ENCODE results near the gene FCAMR.

FCAMR gene

GRCh38 chr1:206923009-206923960, 47.0 kb downstream of the FCAMR start:
- no peaks in the 10 kb centered on the region for H3K9me3 ChIP-seq (ENCODE audit: control insufficient read depth, insufficient read depth, low read depth, low read length)
- TF ChIP-seq, protein P1, sequence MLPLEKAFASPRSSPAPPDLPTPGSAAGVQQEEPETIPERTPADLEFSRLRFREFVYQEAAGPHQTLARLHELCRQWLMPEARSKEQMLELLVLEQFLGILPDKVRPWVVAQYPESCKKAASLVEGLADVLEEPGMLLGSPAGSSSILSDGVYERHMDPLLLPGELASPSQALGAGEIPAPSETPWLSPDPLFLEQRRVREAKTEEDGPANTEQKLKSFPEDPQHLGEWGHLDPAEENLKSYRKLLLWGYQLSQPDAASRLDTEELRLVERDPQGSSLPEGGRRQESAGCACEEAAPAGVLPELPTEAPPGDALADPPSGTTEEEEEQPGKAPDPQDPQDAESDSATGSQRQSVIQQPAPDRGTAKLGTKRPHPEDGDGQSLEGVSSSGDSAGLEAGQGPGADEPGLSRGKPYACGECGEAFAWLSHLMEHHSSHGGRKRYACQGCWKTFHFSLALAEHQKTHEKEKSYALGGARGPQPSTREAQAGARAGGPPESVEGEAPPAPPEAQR (tag by site-specific recombination; IDR thresholded peaks at IDR 0.05) = no peak
- no peak for TF ChIP-seq ZNF423 (tag by site-specific recombination; IDR thresholded peaks at IDR 0.05)
- TF ChIP-seq, protein P2, sequence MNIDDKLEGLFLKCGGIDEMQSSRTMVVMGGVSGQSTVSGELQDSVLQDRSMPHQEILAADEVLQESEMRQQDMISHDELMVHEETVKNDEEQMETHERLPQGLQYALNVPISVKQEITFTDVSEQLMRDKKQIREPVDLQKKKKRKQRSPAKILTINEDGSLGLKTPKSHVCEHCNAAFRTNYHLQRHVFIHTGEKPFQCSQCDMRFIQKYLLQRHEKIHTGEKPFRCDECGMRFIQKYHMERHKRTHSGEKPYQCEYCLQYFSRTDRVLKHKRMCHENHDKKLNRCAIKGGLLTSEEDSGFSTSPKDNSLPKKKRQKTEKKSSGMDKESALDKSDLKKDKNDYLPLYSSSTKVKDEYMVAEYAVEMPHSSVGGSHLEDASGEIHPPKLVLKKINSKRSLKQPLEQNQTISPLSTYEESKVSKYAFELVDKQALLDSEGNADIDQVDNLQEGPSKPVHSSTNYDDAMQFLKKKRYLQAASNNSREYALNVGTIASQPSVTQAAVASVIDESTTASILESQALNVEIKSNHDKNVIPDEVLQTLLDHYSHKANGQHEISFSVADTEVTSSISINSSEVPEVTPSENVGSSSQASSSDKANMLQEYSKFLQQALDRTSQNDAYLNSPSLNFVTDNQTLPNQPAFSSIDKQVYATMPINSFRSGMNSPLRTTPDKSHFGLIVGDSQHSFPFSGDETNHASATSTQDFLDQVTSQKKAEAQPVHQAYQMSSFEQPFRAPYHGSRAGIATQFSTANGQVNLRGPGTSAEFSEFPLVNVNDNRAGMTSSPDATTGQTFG (tag by site-specific recombination; IDR thresholded peaks at IDR 0.05; ENCODE audit: borderline replicate concordance) = 0 out of 2 replicates have a peak, but pooled peaks have one; percentile 48
- TF ChIP-seq ZNF18 (tag by site-specific recombination; IDR thresholded peaks at IDR 0.05) = peak; percentile 72; the same call in 1 of the 2 replicates
- TF ChIP-seq EGR2 (tag by site-specific recombination; IDR thresholded peaks at IDR 0.05; ENCODE audit: low read depth) = peak; percentile 35; the same call in 1 of the 2 replicates
- peak; percentile 67; the same call in 1 of the 2 replicates for TF ChIP-seq ZNF571 (tag by site-specific recombination; IDR thresholded peaks at IDR 0.05)
- TF ChIP-seq ZNF776 (tag by site-specific recombination; IDR thresholded peaks at IDR 0.05; ENCODE audit: borderline replicate concordance) = peak; percentile 53; the same call in 1 of the 2 replicates
- TF ChIP-seq, protein P3, sequence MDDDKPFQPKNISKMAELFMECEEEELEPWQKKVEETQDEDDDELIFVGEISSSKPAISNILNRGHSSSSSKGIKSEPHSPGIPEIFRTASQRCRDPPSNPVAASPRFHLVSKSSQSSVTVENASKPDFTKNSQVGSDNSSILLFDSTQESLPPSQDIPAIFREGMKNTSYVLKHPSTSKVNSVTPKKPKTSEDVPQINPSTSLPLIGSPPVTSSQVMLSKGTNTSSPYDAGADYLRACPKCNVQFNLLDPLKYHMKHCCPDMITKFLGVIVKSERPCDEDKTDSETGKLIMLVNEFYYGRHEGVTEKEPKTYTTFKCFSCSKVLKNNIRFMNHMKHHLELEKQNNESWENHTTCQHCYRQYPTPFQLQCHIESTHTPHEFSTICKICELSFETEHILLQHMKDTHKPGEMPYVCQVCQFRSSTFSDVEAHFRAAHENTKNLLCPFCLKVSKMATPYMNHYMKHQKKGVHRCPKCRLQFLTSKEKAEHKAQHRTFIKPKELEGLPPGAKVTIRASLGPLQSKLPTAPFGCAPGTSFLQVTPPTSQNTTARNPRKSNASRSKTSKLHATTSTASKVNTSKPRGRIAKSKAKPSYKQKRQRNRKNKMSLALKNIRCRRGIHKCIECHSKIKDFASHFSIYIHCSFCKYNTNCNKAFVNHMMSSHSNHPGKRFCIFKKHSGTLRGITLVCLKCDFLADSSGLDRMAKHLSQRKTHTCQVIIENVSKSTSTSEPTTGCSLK (tag by site-specific recombination; IDR thresholded peaks at IDR 0.05) = no peak
- TF ChIP-seq ZNF398 (tag by site-specific recombination; IDR thresholded peaks at IDR 0.05) = peak; percentile 13; the same call in 1 of the 2 replicates
- ChIA-PET POLR2A (no interaction called here), CTCF (interaction anchor here (0.6 to 1.3 kb wide), 4 partner anchors 10 to 259 kb away, joined by 3 to 5 read pairs (median 4); no protein-coding TSS in a partner anchor)
- H3K36me3 ChIP-seq (ENCODE audit: control insufficient read depth in 2 of 2, insufficient read depth in 1 of 2, low read length in 2 of 2) = no peaks in the 10 kb centered on the region
- no peaks in the 10 kb centered on the region for H3K4me1 ChIP-seq (ENCODE audit: control insufficient read depth, insufficient read depth, low read length)
- no peak overlapping the region for H3K4me3 ChIP-seq (ENCODE audit: low read depth, low read length)
- no peak overlapping the region for H3K27ac ChIP-seq (ENCODE audit: extremely low read depth, low read depth, low read length)

- H3K36me3 ChIP-seq (ENCODE audit: control insufficient read depth in 2 of 2, insufficient read depth in 1 of 2, low read length in 2 of 2) = no peaks in the 10 kb centered on the region
- H3K9me3 ChIP-seq (ENCODE audit: control insufficient read depth, insufficient read depth, low read depth, low read length) = no peaks in the 10 kb centered on the region
- ChIA-PET POLR2A (no interaction called here), CTCF (interaction anchor here (0.7 to 2.4 kb wide), 5 partner anchors 10 to 259 kb away, joined by 3 to 13 read pairs (median 4); no protein-coding TSS in a partner anchor)
- no peaks in the 10 kb centered on the region for H3K4me1 ChIP-seq (ENCODE audit: control insufficient read depth, insufficient read depth, low read length)
- no peak overlapping the region for H3K27ac ChIP-seq (ENCODE audit: extremely low read depth, low read depth, low read length)
- H3K4me3 ChIP-seq (ENCODE audit: low read depth, low read length) = no peak overlapping the region
- TF ChIP-seq EGR2 (tag by site-specific recombination; IDR thresholded peaks at IDR 0.05; ENCODE audit: low read depth) = no peak
- TF ChIP-seq, protein P4, sequence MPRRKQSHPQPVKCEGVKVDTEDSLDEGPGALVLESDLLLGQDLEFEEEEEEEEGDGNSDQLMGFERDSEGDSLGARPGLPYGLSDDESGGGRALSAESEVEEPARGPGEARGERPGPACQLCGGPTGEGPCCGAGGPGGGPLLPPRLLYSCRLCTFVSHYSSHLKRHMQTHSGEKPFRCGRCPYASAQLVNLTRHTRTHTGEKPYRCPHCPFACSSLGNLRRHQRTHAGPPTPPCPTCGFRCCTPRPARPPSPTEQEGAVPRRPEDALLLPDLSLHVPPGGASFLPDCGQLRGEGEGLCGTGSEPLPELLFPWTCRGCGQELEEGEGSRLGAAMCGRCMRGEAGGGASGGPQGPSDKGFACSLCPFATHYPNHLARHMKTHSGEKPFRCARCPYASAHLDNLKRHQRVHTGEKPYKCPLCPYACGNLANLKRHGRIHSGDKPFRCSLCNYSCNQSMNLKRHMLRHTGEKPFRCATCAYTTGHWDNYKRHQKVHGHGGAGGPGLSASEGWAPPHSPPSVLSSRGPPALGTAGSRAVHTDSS (tag by site-specific recombination; IDR thresholded peaks at IDR 0.05) = no peak
- TF ChIP-seq ZBTB20 (tag by site-specific recombination; IDR thresholded peaks at IDR 0.05) = no peak
Measured at GRCh38 chr1:206922524-206922923, 47.7 kb downstream of the FCAMR start.

Data from HEK293 (cell line).